Measurements from ENCODE around the gene CELF1. TPM values are rescaled to one million over a fixed set of nuclear protein-coding genes. Genes with fewer than 3 reads are reported as not detected.

CELF1 gene
- total and polyA plus RNA-seq, 2 of the 13 experiments (the other 11 are each of a cell fraction or from before 2014, with no cell fraction given) = 69.0 to 80.1 TPM

DNA sequence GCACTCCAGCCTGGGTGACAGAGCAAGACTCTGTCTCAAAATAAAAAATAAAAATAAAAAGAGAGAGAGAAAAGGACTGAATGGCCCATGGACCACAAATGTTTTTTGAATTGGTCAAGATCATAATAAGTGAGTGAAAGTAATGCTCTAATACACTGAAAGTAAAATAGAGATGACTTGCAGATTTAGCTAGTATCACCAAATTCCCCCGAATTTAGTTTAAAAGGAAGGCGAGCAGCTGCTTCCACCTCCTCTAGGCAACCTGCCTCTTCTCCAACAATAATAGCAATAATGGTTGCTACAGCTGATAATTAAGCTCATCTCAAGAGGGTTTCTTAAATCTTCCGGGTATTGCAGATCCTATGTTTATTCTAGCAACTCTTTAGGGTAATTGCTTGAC lies 36.8 kb downstream of the CELF1 start:
- Histone ChIP-seq H3K79me2 (ENCODE audit: insufficient read depth, low read length) (peaks cover 87% of the 10 kb centered on the region), H3K4me1 (ENCODE audit: insufficient read depth, low read length) (peaks cover 69% of the 10 kb centered on the region), H3K4me2 (ENCODE audit: low read depth, low read length) (no peak overlapping the region), H3K27ac (ENCODE audit: extremely low read length, insufficient read depth, low read length) (no peak overlapping the region), H3K4me3 (replicated peaks in 1 of 3; ENCODE audit: insufficient read depth in 1 of 3, low read depth in 2 of 3, low read length in 3 of 3) (no peak overlapping the region), H2AFZ (ENCODE audit: low read length) (no peak overlapping the region), H4K20me1 (ENCODE audit: insufficient read depth, low read length) (peaks cover 67% of the 10 kb centered on the region), H3K27me3 (ENCODE audit: control insufficient read depth in 1 of 2, insufficient read depth in 2 of 2, low read length in 2 of 2) (no peaks in the 10 kb centered on the region), H3K9me3 (ENCODE audit: low read length) (no peaks in the 10 kb centered on the region), H3K9ac (ENCODE audit: insufficient read depth, low read depth, low read length) (no peak overlapping the region), H3K36me3 (replicated peaks in 1 of 2; ENCODE audit: control insufficient read depth in 1 of 2, insufficient read depth in 2 of 2, low read length in 2 of 2) (0 out of 5 replicates have a peak, but pooled peaks cover 0 to 5% of the 10 kb centered on the region in 2 experiments)
- in situ Hi-C loops (cut with HindIII; ENCODE audit: extremely low pct_ligation_motif_present, low pct_unique_long_range_greater_than_20kb) (no loop called here), intact Hi-C loops (cut with micrococcal nuclease; ENCODE audit: unreplicated experiment) (no loop called here)
- POLR2A ChIA-PET = interaction anchor here (1.1 kb wide), 1 partner anchor 24 kb away, joined by 4 read pairs; no protein-coding TSS in a partner anchor
- FAIRE-seq = no peak
- TF ChIP-seq ZNF235 (CRISPR knock-in tag; IDR thresholded peaks at IDR 0.05; ENCODE audit: borderline replicate concordance) = no peak
- peak; percentile 57 for TF ChIP-seq NFE2L2 (IDR thresholded peaks at IDR 0.05; ENCODE audit: low read length)
- no TSS peak for BruUV-seq (replicated peaks)
- no peak for DNase-seq (ENCODE audit: low spot score)
- no peak for ATAC-seq
- WGBS (ENCODE audit: low lambda C conversion rate) = 99% methylated on average over 3 of the region's 3 CpGs
- CTCF ChIA-PET (ENCODE audit: low intra/inter-chr PET ratio, low total read pairs) = no interaction called here

DNA sequence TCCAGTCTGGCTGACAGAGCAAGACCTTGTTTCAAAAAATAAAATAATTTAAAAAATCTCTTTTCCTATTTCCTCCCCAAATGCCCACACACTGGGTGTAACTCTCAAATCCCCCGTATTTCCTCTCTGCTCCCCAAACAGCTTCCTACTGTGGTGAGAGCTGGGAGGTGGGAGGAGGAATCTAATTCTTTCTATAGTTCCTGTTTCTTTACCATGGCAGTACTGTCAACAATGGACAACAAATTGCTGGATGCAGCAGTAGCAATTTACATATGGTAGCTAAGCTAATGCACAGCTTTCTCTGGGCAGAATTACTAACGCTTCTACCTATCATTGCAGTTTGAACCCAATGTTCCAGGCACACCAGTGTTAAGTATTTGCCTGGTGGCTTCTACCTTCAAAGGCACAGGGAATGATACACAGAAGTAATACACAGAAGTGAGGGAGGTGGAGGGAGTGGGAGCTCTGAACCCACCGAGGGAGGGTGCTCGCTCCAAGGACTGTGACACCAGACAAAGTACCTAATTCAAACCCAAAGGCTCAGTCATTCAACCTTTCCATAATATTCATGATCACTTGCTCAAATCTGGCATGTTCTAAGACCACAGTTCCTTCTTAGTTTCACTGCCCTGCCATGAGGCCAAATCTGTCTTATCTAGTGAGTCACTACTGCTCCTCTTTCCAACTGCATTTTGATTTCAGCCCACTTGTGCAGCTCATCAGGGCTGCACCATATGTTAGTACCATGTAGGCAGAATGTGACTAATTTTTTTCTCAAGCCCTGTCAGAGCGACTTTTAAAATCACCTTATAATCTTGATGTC lies 37.9 kb downstream of the CELF1 start:
- Histone ChIP-seq H3K4me2 (ENCODE audit: low read depth, low read length) (no peak overlapping the region), H3K79me2 (ENCODE audit: insufficient read depth, low read length) (peaks cover 90% of the 10 kb centered on the region), H3K27ac (ENCODE audit: extremely low read length, insufficient read depth, low read length) (no peak overlapping the region), H3K4me3 (replicated peaks in 1 of 3; ENCODE audit: insufficient read depth in 1 of 3, low read depth in 2 of 3, low read length in 3 of 3) (no peak overlapping the region), H3K36me3 (replicated peaks in 1 of 2; ENCODE audit: control insufficient read depth in 1 of 2, insufficient read depth in 2 of 2, low read length in 2 of 2) (0 out of 5 replicates have a peak, but pooled peaks cover 0 to 3% of the 10 kb centered on the region in 2 experiments), H3K9me3 (ENCODE audit: low read length) (no peaks in the 10 kb centered on the region), H3K27me3 (ENCODE audit: control insufficient read depth in 1 of 2, insufficient read depth in 2 of 2, low read length in 2 of 2) (no peaks in the 10 kb centered on the region), H3K9ac (ENCODE audit: insufficient read depth, low read depth, low read length) (no peak overlapping the region), H4K20me1 (ENCODE audit: insufficient read depth, low read length) (peaks cover 71% of the 10 kb centered on the region), H2AFZ (ENCODE audit: low read length) (no peak overlapping the region), H3K4me1 (ENCODE audit: insufficient read depth, low read length) (peaks cover 80% of the 10 kb centered on the region)
- ATAC-seq (no peak), FAIRE-seq (no peak), DNase-seq (ENCODE audit: low spot score) (no peak)
- intact Hi-C loops (cut with micrococcal nuclease; ENCODE audit: unreplicated experiment) = no loop called here
- ChIA-PET POLR2A (no interaction called here), CTCF (ENCODE audit: low intra/inter-chr PET ratio, low total read pairs) (no interaction called here)
- 98% methylated on average over 5 of the region's 5 CpGs for WGBS (ENCODE audit: low lambda C conversion rate)
- TF ChIP-seq, protein P1, sequence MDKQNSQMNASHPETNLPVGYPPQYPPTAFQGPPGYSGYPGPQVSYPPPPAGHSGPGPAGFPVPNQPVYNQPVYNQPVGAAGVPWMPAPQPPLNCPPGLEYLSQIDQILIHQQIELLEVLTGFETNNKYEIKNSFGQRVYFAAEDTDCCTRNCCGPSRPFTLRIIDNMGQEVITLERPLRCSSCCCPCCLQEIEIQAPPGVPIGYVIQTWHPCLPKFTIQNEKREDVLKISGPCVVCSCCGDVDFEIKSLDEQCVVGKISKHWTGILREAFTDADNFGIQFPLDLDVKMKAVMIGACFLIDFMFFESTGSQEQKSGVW (CRISPR knock-in tag; IDR thresholded peaks at IDR 0.05; ENCODE audit: borderline replicate concordance) = no peak
- TF ChIP-seq ELF3 (CRISPR knock-in tag; IDR thresholded peaks at IDR 0.05) (no peak), ZNF136 (CRISPR knock-in tag; IDR thresholded peaks at IDR 0.05; ENCODE audit: low read depth) (no peak), EEA1 (CRISPR knock-in tag; IDR thresholded peaks at IDR 0.05; ENCODE audit: borderline replicate concordance) (no peak), CBFB (CRISPR knock-in tag; IDR thresholded peaks at IDR 0.05) (no peak), ZNF430 (CRISPR knock-in tag; IDR thresholded peaks at IDR 0.05) (no peak), RFXAP (CRISPR knock-in tag; IDR thresholded peaks at IDR 0.05; ENCODE audit: borderline replicate concordance) (no peak), DNMT1 (CRISPR knock-in tag; IDR thresholded peaks at IDR 0.05) (no peak), SOX5 (CRISPR knock-in tag; IDR thresholded peaks at IDR 0.05; ENCODE audit: borderline replicate concordance) (no peak)
- BruUV-seq (replicated peaks) = no TSS peak
- in situ Hi-C loops (cut with HindIII; ENCODE audit: extremely low pct_ligation_motif_present, low pct_unique_long_range_greater_than_20kb) = no loop called here
